HG03432 (cell line): ENCODE data around the gene SP100.
A peak's percentile ranks its signal among the peaks of the same experiment; 100 is the strongest.
"Not testable (repeated sequence)": the region's sequence is repeated elsewhere in the genome, so short reads cannot be mapped to it uniquely, and the experiment has no call there.

Source experiments
- ATAC-seq: cut with Tn5 transposase; IDR thresholded peaks from one replicate; pipeline ENCODE4 v1.9.1; 2021; ENCODE audit warnings: mild to moderate bottlenecking, moderate library complexity; ENCODE audit not compliant: unreplicated experiment

The SP100 gene

GRCh38 chr2:230418341-230419016 is 2.5 kb downstream of the SP100 start:
- no peak for ATAC-seq

GRCh38 chr2:230419181-230419580 is 3.2 kb downstream of the SP100 start:
- no peak for ATAC-seq

GRCh38 chr2:230422149-230422548 is 6.1 kb downstream of the SP100 start:
- no peak for ATAC-seq

- no peak for ATAC-seq
These were observed 8.0 kb downstream of the SP100 start for GRCh38 chr2:230423851-230424458.

- no peak for ATAC-seq
These were observed 9.4 kb downstream of the SP100 start for GRCh38 chr2:230425377-230425776.

GRCh38 chr2:230429513-230429912 is 13.5 kb downstream of the SP100 start:
- no peak for ATAC-seq

- peak; percentile 54 for ATAC-seq
These were observed 15.2 kb downstream of the SP100 start for GRCh38 chr2:230430957-230431910.

GRCh38 chr2:230434677-230435324 is 18.8 kb downstream of the SP100 start:
- no peak for ATAC-seq

GRCh38 chr2:230435431-230435830 is 19.4 kb downstream of the SP100 start:
- no peak for ATAC-seq

GRCh38 chr2:230439121-230439520 is 23.1 kb downstream of the SP100 start:
- ATAC-seq = not testable (repeated sequence)

GRCh38 chr2:230439590-230439989 is 23.6 kb downstream of the SP100 start:
- ATAC-seq = peak; percentile 67

GRCh38 chr2:230441227-230441897 is 25.4 kb downstream of the SP100 start:
- ATAC-seq = peak; percentile 66

GRCh38 chr2:230443541-230443940 is 27.5 kb downstream of the SP100 start:
- no peak for ATAC-seq

GRCh38 chr2:230444832-230445231 is 28.8 kb downstream of the SP100 start:
- no peak for ATAC-seq

GRCh38 chr2:230447036-230447435 is 31.0 kb downstream of the SP100 start:
- no peak for ATAC-seq

GRCh38 chr2:230447455-230448451 is 31.8 kb downstream of the SP100 start:
- peak; percentile 85 for ATAC-seq

GRCh38 chr2:230449901-230450467 is 34.0 kb downstream of the SP100 start:
- ATAC-seq = no peak

GRCh38 chr2:230453006-230453405 is 37.0 kb downstream of the SP100 start:
- ATAC-seq = no peak
